ENCODE measurements around the gene LUC7L3. TPM values are rescaled to one million over a fixed set of nuclear protein-coding genes. Genes with fewer than 3 reads are reported as not detected.
"Not testable (repeated sequence)": the region's sequence is repeated elsewhere in the genome, so short reads cannot be mapped to it uniquely, and the experiment has no call there.

LUC7L3 gene
- total RNA-seq, 2 donors from 2014 or later = 82.0 to 92.5 TPM

GRCh38 chr17:50697663-50698272 lies 21.6 kb upstream of the LUC7L3 start:
- DNase-seq (ENCODE audit: low spot score) = no peak
- intact Hi-C loops (cut with DNase I) = loop anchor here (1.0 to 5.0 kb wide), 2 partner anchors 146 to 150 kb away; partner anchors contain the start of gene SPATA20 (in 1 of the 2)

GRCh38 chr17:50699410-50699809 lies 20.0 kb upstream of the LUC7L3 start:
- no peak for DNase-seq (ENCODE audit: low spot score)
- intact Hi-C loops (cut with DNase I) = loop anchor here in 1 of 2 donors (5.0 kb wide), 1 partner anchor 152 kb away; the partner anchor contains the start of gene SPATA20

- no peak for DNase-seq (ENCODE audit: low spot score)
- intact Hi-C loops (cut with DNase I) = loop anchor here in 1 of 2 donors (5.0 kb wide), 1 partner anchor 161 kb away; no protein-coding TSS in a partner anchor
Observed at GRCh38 chr17:50703162-50703561, 16.2 kb upstream of the LUC7L3 start.

DNA sequence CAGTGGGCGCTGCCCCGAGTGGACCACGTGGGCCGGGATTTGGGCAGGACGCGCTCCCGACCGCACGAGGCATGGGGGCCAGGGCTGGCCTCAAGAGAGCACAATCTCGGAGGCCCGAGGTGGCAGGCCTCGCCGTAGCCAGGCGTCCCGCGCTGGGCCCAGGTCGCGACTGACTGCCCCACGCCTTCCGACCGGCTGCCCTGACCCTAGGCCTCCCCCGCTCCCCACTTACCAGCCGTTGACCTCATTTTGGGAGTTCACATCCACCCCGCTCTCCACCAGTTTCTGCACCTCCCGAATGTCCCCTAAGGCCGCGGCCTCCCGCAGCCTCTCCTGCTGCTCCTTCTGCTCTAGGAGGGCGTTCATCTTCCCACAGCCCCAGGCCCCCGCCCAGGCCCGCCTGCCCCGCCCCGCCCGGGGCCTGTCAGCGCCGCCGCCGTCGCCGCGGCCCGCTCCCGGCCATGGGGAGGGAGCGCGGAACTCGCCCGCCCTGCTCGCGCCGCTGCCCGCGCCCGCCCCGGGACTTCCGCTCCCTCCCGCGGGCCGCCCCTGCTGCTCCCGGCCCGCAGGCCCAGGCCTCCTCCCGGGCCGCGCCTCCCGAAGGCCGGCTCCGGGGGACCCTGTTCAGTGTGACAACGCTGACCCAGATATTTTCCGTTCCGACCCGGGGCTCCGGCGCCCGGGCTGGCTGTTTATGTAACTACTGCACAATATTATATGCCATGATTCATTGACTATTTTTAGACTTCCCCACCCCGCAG lies 11.9 kb upstream of the LUC7L3 start, which contains the start of gene ANKRD40:
Gene ANKRD40, minus strand, starts transcription at position 626 of the 761 bp plus-strand sequence. Its CDS starts 260 bp downstream, at position 366.
- intact Hi-C loops (cut with DNase I) = no loop called here
- DNase-seq (ENCODE audit: low spot score) = peak; percentile 95

GRCh38 chr17:50708050-50709000 lies 11.1 kb upstream of the LUC7L3 start:
- intact Hi-C loops (cut with DNase I) = no loop called here
- DNase-seq (ENCODE audit: low spot score) = no peak

DNA sequence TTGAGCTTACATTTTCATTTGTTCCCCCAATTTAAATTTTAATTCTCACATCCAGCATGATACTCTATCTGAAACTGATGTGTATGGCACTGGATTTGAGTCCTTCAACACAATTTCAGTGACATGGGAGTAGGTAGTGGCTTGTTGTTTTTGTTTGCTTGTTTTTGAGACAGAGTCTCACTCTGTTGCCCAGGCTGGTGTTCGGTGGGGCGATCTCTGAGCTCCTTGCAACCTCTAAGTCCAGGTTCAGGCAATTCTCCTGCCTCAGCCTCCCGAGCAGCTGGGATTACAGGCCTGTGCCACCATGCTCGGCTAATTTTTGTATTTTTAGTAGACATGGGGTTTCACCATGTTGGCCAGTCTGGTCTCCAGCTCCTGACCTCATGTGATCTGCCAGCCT lies 10.3 kb upstream of the LUC7L3 start:
- intact Hi-C loops (cut with DNase I) = not testable (repeated sequence)

GRCh38 chr17:50710025-50710424 lies 9.4 kb upstream of the LUC7L3 start:
- intact Hi-C loops (cut with DNase I) = no loop called here
- DNase-seq (ENCODE audit: low spot score) = no peak

More for the DNA sequence above, 10.3 kb upstream of the LUC7L3 start:
- not testable (repeated sequence) for DNase-seq (ENCODE audit: low spot score)

GRCh38 chr17:50710650-50711049 lies 8.8 kb upstream of the LUC7L3 start:
- no peak for DNase-seq (ENCODE audit: low spot score)
- intact Hi-C loops (cut with DNase I) = no loop called here

- intact Hi-C loops (cut with DNase I) = no loop called here
- no peak for DNase-seq (ENCODE audit: low spot score)
Observed at GRCh38 chr17:50712641-50713040, 6.8 kb upstream of the LUC7L3 start.

DNA sequence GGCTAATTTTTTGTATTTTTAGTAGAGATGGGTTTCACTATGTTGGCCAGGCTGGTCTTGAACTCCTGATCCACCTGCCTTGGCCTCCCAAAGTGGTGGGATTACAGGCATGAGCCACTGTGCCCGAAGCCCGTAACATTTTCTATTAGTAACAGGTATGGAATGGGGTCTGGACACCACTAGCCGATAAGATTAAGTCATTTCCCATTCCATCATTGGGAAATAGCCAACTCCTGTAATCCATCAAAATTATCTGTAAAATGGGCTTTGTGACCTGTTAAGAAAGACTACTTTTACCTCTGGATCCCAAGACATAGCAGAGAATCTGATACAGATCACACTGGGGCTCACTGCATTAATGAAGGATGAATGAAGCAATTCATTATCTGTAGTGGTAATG lies 3.9 kb upstream of the LUC7L3 start:
- no peak for DNase-seq (ENCODE audit: low spot score)
- intact Hi-C loops (cut with DNase I) = no loop called here

GRCh38 chr17:50719924-50720794 lies 756 bp downstream of the LUC7L3 start:
- no peak for DNase-seq (ENCODE audit: low spot score)
- intact Hi-C loops (cut with DNase I) = no loop called here

DNA sequence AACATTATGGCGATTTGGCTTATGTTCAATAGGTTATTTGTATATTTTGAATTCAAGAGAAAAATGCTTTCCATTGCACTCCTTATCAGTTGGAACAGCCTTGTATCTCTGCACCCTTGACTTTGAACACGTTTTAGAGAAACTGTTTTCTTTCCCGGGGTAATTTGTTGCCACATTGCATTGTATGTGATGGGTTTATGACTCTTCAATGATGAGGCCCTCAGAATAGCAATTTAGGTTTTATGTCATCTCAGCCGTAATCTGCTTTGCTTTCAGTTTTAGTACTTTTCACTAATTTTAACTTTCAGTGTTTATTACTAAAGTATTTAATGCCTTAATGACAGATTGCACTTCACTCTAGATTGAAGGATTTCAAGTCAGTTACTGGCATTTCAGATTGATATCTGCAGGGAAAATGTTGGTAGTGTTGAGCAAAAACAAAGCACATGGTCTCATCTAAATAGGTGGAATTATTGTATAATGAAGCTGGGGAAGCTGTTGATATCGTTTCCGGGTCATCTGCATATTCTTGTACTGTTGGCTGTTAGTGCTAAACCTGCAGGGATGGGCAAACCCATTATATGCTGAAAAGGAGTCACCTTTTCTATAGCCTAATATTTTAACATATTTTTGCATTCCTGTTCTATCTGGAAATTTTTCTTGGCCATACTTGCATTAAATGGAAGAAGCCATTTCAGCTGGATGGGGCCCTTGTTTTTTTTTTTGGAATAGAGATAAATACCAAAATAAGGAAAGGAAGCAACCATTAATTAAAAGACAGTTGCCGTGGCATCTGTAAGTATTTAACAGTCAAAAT lies 2.0 kb downstream of the LUC7L3 start:
- DNase-seq (ENCODE audit: low spot score) = no peak
- intact Hi-C loops (cut with DNase I) = no loop called here

- intact Hi-C loops (cut with DNase I) = no loop called here
- DNase-seq (ENCODE audit: low spot score) = no peak
Observed at GRCh38 chr17:50722746-50723145, 3.3 kb downstream of the LUC7L3 start.

GRCh38 chr17:50724622-50725021 lies 5.2 kb downstream of the LUC7L3 start:
- DNase-seq (ENCODE audit: low spot score); intact Hi-C loops (cut with DNase I): not testable (repeated sequence)

- intact Hi-C loops (cut with DNase I) = loop anchor here in 1 of 2 donors (2.0 kb wide), 1 partner anchor 17 kb away; no protein-coding TSS in a partner anchor
- no peak for DNase-seq (ENCODE audit: low spot score)
Observed at GRCh38 chr17:50725769-50726655, 6.6 kb downstream of the LUC7L3 start.

DNA sequence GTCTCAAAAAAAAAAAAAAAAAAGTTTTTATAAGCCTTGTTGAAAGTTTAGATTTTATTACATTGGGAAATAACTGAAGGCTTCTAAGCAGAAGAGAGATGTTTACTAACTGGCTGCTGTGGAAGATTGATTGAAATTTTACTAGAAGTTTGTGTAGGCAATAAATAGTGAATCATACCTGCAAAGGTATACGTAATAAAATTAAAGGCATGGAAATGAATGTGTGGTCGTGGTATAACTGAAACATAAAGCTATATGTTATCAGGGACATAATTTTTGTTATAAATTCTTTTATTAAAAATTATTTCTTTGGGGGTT lies 8.7 kb downstream of the LUC7L3 start:
- DNase-seq (ENCODE audit: low spot score) = no peak
- intact Hi-C loops (cut with DNase I) = no loop called here

Measured in posterior vena cava (tissue), 2 donors.